ENCODE data around the gene DYRK1B. TPM values are rescaled to one million over a fixed set of nuclear protein-coding genes. Genes with fewer than 3 reads are reported as not detected.
"Not testable (repeated sequence)": the region's sequence is repeated elsewhere in the genome, so short reads cannot be mapped to it uniquely, and the experiment has no call there.

The DYRK1B gene
- polyA plus RNA-seq, 1 of the 3 experiments (the other 2 are of a cell fraction), result 17.2 TPM

GRCh38 chr19:39809368-39809767 is 24.6 kb downstream of the DYRK1B start:
- POLR2A ChIA-PET, result no interaction called here

GRCh38 chr19:39808688-39809087 is 25.3 kb downstream of the DYRK1B start:
- H2AFZ ChIP-seq (ENCODE audit: low read depth); DNase-seq; H3K4me1 ChIP-seq (ENCODE audit: control insufficient read depth in 1 of 2, insufficient read depth in 2 of 2, low read depth in 1 of 2, low read length in 1 of 2); H3K79me2 ChIP-seq (ENCODE audit: insufficient read depth); H3K27ac ChIP-seq (ENCODE audit: low read depth in 2 of 2, low read length in 1 of 2); H3K36me3 ChIP-seq (replicated peaks in 1 of 2; ENCODE audit: control insufficient read depth in 1 of 2, insufficient read depth in 2 of 2, low read length in 1 of 2); H3F3A ChIP-seq (replicated peaks; ENCODE audit: insufficient read depth); H3K9ac ChIP-seq; H3K4me2 ChIP-seq; H4K20me1 ChIP-seq (ENCODE audit: insufficient read depth); POLR2A ChIA-PET; H3K9me2 ChIP-seq; H3K9me3 ChIP-seq; H3K4me3 ChIP-seq (ENCODE audit: low read depth in 2 of 2, low read length in 1 of 2); H3K27me3 ChIP-seq (ENCODE audit: insufficient read depth): not testable (repeated sequence)
- CTCF ChIA-PET, result interaction anchor here (0.6 to 2.0 kb wide), 3 partner anchors 16 to 1576 kb away, joined by 3 to 9 read pairs (median 6); no protein-coding TSS in a partner anchor
- WGBS (ENCODE audit: low lambda C conversion rate), result 42% methylated on average over 7 of the region's 7 CpGs

More at GRCh38 chr19:39809368-39809767, 24.6 kb downstream of the DYRK1B start:
- H3K79me2 ChIP-seq (ENCODE audit: insufficient read depth), result no peaks in the 10 kb centered on the region
- no peaks in the 10 kb centered on the region for H3K36me3 ChIP-seq (replicated peaks in 1 of 2; ENCODE audit: control insufficient read depth in 1 of 2, insufficient read depth in 2 of 2, low read length in 1 of 2)
- no peak for DNase-seq
- no peaks in the 10 kb centered on the region for H3K9me3 ChIP-seq
- no peak for TF ChIP-seq GATA2 (CRISPR knock-in tag; IDR thresholded peaks at IDR 0.05)
- no peak for TF ChIP-seq EZH2phosphoT487 (IDR thresholded peaks at IDR 0.05; ENCODE audit: borderline replicate concordance, low read depth)
- TF ChIP-seq, protein P1, sequence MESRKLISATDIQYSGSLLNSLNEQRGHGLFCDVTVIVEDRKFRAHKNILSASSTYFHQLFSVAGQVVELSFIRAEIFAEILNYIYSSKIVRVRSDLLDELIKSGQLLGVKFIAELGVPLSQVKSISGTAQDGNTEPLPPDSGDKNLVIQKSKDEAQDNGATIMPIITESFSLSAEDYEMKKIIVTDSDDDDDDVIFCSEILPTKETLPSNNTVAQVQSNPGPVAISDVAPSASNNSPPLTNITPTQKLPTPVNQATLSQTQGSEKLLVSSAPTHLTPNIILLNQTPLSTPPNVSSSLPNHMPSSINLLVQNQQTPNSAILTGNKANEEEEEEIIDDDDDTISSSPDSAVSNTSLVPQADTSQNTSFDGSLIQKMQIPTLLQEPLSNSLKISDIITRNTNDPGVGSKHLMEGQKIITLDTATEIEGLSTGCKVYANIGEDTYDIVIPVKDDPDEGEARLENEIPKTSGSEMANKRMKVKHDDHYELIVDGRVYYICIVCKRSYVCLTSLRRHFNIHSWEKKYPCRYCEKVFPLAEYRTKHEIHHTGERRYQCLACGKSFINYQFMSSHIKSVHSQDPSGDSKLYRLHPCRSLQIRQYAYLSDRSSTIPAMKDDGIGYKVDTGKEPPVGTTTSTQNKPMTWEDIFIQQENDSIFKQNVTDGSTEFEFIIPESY (IDR thresholded peaks at IDR 0.05; ENCODE audit: borderline replicate concordance, low read depth), result no peak
- TF ChIP-seq FOSL2 (IDR thresholded peaks at IDR 0.05; ENCODE audit: borderline replicate concordance, low read depth), result no peak
- no peak for TF ChIP-seq REST (IDR thresholded peaks at IDR 0.05; ENCODE audit: low read depth, low read length)
- no peak for TF ChIP-seq JUND (IDR thresholded peaks at IDR 0.05)
- no peak for TF ChIP-seq MXI1 (IDR thresholded peaks at IDR 0.05; ENCODE audit: low read depth, low read length)
- no peak for TF ChIP-seq POLR2AphosphoS5 (IDR thresholded peaks at IDR 0.05; ENCODE audit: low read depth, low read length)
- TF ChIP-seq USF1 (IDR thresholded peaks at IDR 0.05; ENCODE audit: borderline replicate concordance, low read depth), result no peak
- no peak for TF ChIP-seq TCF12 (IDR thresholded peaks at IDR 0.05)
- H2AFZ ChIP-seq (ENCODE audit: low read depth), result no peak overlapping the region
- H3K27me3 ChIP-seq (ENCODE audit: insufficient read depth), result peaks cover under 1% of the 10 kb centered on the region
- H3K27ac ChIP-seq (ENCODE audit: low read depth in 2 of 2, low read length in 1 of 2), result no peak overlapping the region
- H3K4me3 ChIP-seq (ENCODE audit: low read depth in 2 of 2, low read length in 1 of 2), result no peak overlapping the region
- no peaks in the 10 kb centered on the region for H3F3A ChIP-seq (replicated peaks; ENCODE audit: insufficient read depth)
- H3K9ac ChIP-seq, result no peak overlapping the region
- H3K9me2 ChIP-seq, result no peaks in the 10 kb centered on the region
- H3K4me1 ChIP-seq (ENCODE audit: control insufficient read depth in 1 of 2, insufficient read depth in 2 of 2, low read depth in 1 of 2, low read length in 1 of 2), result no peaks in the 10 kb centered on the region
- H4K20me1 ChIP-seq (ENCODE audit: insufficient read depth), result no peaks in the 10 kb centered on the region
- CTCF ChIA-PET, result interaction anchor here (1.7 to 2.0 kb wide), 2 partner anchors 17 to 35 kb away, joined by 6 to 9 read pairs; no protein-coding TSS in a partner anchor
- 61% methylated on average over 4 of the region's 4 CpGs for WGBS (ENCODE audit: low lambda C conversion rate)
- no peak overlapping the region for H3K4me2 ChIP-seq

Data from SK-N-SH (cell line).